ENCODE measurements around the gene SCG5. TPM values are rescaled to one million over a fixed set of nuclear protein-coding genes. Genes with fewer than 3 reads are reported as not detected.

SCG5 gene
- total and polyA plus RNA-seq, 2 donors from 2014 or later: 1.3 to 1.6 TPM

GRCh38 chr15:32743411-32744140 is 102.1 kb downstream of the SCG5 start:
- Histone ChIP-seq H3K27me3 (ENCODE audit: control insufficient read depth, insufficient read depth, low read length) (no peaks in the 10 kb centered on the region), H3K9ac (ENCODE audit: low read length in 3 of 3) (no peak overlapping the region), H3K4me3 (ENCODE audit: low read length in 3 of 3) (no peak overlapping the region), H3K9me3 (ENCODE audit: control insufficient read depth in 2 of 3, insufficient read depth in 1 of 3, low read length in 3 of 3) (peaks cover 0 to 2% (median 0%) of the 10 kb centered on the region in 3 donors), H3K36me3 (ENCODE audit: control insufficient read depth in 2 of 3, insufficient read depth in 3 of 3, low read length in 3 of 3) (no peaks in the 10 kb centered on the region), H3K4me1 (ENCODE audit: control insufficient read depth in 2 of 3, insufficient read depth in 2 of 3, low read depth in 1 of 3, low read length in 3 of 3) (no peaks in the 10 kb centered on the region), H3K27ac (ENCODE audit: low read depth in 2 of 2, low read length in 2 of 2) (no peak overlapping the region)
- no peak for FAIRE-seq
- no peak for DNase-seq
- intact Hi-C loops (cut with DNase I): no loop called here
- no peak for TF ChIP-seq CTCF (IDR thresholded peaks at IDR 0.05; ENCODE audit: borderline replicate concordance, extremely low read depth, insufficient read depth)

GRCh38 chr15:32746116-32746857 is 104.8 kb downstream of the SCG5 start:
- DNase-seq: no peak
- TF ChIP-seq CTCF (IDR thresholded peaks at IDR 0.05; ENCODE audit: borderline replicate concordance, extremely low read depth, insufficient read depth): no peak
- Histone ChIP-seq H3K36me3 (ENCODE audit: control insufficient read depth in 2 of 3, insufficient read depth in 3 of 3, low read length in 3 of 3) (no peaks in the 10 kb centered on the region), H3K27me3 (ENCODE audit: control insufficient read depth, insufficient read depth, low read length) (no peaks in the 10 kb centered on the region), H3K4me3 (ENCODE audit: low read length in 3 of 3) (no peak overlapping the region), H3K27ac (ENCODE audit: low read depth in 2 of 2, low read length in 2 of 2) (no peak overlapping the region), H3K4me1 (ENCODE audit: control insufficient read depth in 2 of 3, insufficient read depth in 2 of 3, low read depth in 1 of 3, low read length in 3 of 3) (no peaks in the 10 kb centered on the region), H3K9ac (ENCODE audit: low read length in 3 of 3) (no peak overlapping the region), H3K9me3 (ENCODE audit: control insufficient read depth in 2 of 3, insufficient read depth in 1 of 3, low read length in 3 of 3) (no peaks in the 10 kb centered on the region)
- FAIRE-seq: no peak
- intact Hi-C loops (cut with DNase I): no loop called here

Other genes starting within 250 kb of the SCG5 start
- gene GOLGA8K, start 238.4 kb upstream of the SCG5 start, total RNA-seq: 1.6 TPM
- gene GOLGA8K, start 238.4 kb upstream of the SCG5 start, polyA plus RNA-seq (ENCODE audit: insufficient read depth, low read depth, low replicate concordance): not detected
- gene GOLGA8O, start 186.1 kb upstream of the SCG5 start, total RNA-seq: 2.5 TPM
- gene GOLGA8O, start 186.1 kb upstream of the SCG5 start, polyA plus RNA-seq (ENCODE audit: insufficient read depth, low read depth, low replicate concordance): 0.28 TPM
- gene GOLGA8N, start 48.3 kb upstream of the SCG5 start, total RNA-seq: 14.7 TPM
- gene GOLGA8N, start 48.3 kb upstream of the SCG5 start, polyA plus RNA-seq (ENCODE audit: insufficient read depth, low read depth, low replicate concordance): 6.3 TPM
- 4.6 TPM for gene ARHGAP11A, start 26.2 kb upstream of the SCG5 start, total RNA-seq
- gene ARHGAP11A, start 26.2 kb upstream of the SCG5 start, polyA plus RNA-seq (ENCODE audit: insufficient read depth, low read depth, low replicate concordance): 0.73 TPM
- 4.8 TPM for gene GREM1, start 76.3 kb downstream of the SCG5 start, total RNA-seq
- 0.15 TPM for gene GREM1, start 76.3 kb downstream of the SCG5 start, polyA plus RNA-seq (ENCODE audit: insufficient read depth, low read depth, low replicate concordance)